Adrenal gland (tissue), 12 donors: ENCODE data around the gene CGNL1. TPM values are rescaled to one million over a fixed set of nuclear protein-coding genes. Genes with fewer than 3 reads are reported as not detected.
A peak's percentile ranks its signal among the peaks of the same experiment; 100 is the strongest.

Source experiments
- DNase-seq, 7 donors: peaks; one replicate each; pipeline ENCODE4 v3.0.0-alpha.2; 2019 to 2020
- H3K27ac ChIP-seq, 5 donors: fragments of 200-600 bp; sonication (generic) in 4 of 5; 1 replicate in 3 of 5; 2 replicates in 2 of 5; pipeline versions ENCODE4 v1.5.1 to v1.8.0; 2016 to 2020; ENCODE audit warnings: mild to moderate bottlenecking in 1 of 5
- H3K27me3 ChIP-seq: fragments of 200-600 bp; 2 replicates; pipeline ENCODE4 v1.8.0; 2021
- H3K36me3 ChIP-seq, 2 donors: fragments of 200-600 bp; replicated peaks in 1 of 2; 1 replicate in 1 of 2; 2 replicates in 1 of 2; pipeline versions ENCODE4 v1.5.1 to v1.8.0; 2018 to 2022
- H3K4me1 ChIP-seq, 2 donors: fragments of 200-600 bp; replicated peaks in 1 of 2; 1 replicate in 1 of 2; 2 replicates in 1 of 2; pipeline versions ENCODE4 v1.5.1 to v1.8.0; 2018 to 2021
- H3K4me3 ChIP-seq, 4 donors: fragments of 200-600 bp; sonication (generic) in 3 of 4; one replicate each; pipeline ENCODE4 v1.5.1; 2016 to 2018
- H3K9me3 ChIP-seq, 3 donors: fragments of 200-600 bp; sonication (generic) in 1 of 3; replicated peaks in 1 of 3; 1 replicate in 2 of 3; 2 replicates in 1 of 3; pipeline versions ENCODE4 v1.5.1 to v1.8.0; 2016 to 2021
- POLR2A ChIP-seq, 2 donors: fragments of 450-650 bp; IDR thresholded peaks; one replicate each; pipeline ENCODE4 v1.6.1; 2017; ENCODE audit warnings: antibody characterized with exemption in 2 of 2, mild to moderate bottlenecking in 2 of 2, moderate library complexity in 1 of 2
- WGBS, 4 donors: extraction: QIAGEN DNeasy Blood & Tissue Kit in 2 of 4; methylation state at CpG; one replicate each; pipeline versions ENCODE4 v1.1.5 to v1.1.7; 2013 to 2017; 5-methylcytosine and 5-hydroxymethylcytosine counted together
- intact Hi-C, 2 donors: fragments of 100-400 bp; cut with DNase I; formaldehyde crosslinking; loops; one replicate each; pipeline versions ENCODE4 v1.14.1 to v1.15.0; 2022 to 2023
- polyA plus RNA-seq, 3 donors: library from polyadenylated mRNA; stranded (reverse); fragments of 200-250 nt in 2 of 3; fragments of 350-450 nt in 1 of 3; fragmentation: Illumina TruSeq in 1 of 3; extraction: RNeasy Lipid Tissue Mini Kit (QIAGEN cat#74804) in 1 of 3; gene quantifications; one replicate each; pipeline ENCODE4 v1.2.3, GENCODE V29; 2013 to 2014
- total RNA-seq, 9 donors: library from RNA; depleted of rRNA in 4 of 9; stranded (reverse); fragments of >200 nt in 4 of 9; fragments of 120-200 nt in 1 of 9; fragmentation: NEBNext Ultra II Directional in 1 of 9; extraction: Animal tissue kit (Norgen Biotek cat#: 25700) in 1 of 9; gene quantifications; one replicate each; pipeline versions ENCODE4 v1.1.0 to v1.2.4, GENCODE V29; 2013 to 2023
- TF ChIP-seq, protein P1 (sequence below), 6 experiments: fragments of 450-650 bp in 4 of 6; fragments of 200-600 bp in 2 of 6; sonication (generic) in 1 of 6; IDR thresholded peaks; 1 replicate in 5 of 6; 2 replicates in 1 of 6; pipeline versions ENCODE4 v1.5.1 to v1.8.0; 2016 to 2021; ENCODE audit warnings: antibody characterized with exemption in 6 of 6, mild to moderate bottlenecking in 2 of 6, moderate library complexity in 1 of 6
- donor health status: healthy with polysubstance abuse.
- donor health status: Bipolar disorder and iron deficiency.
- donor health status: DM: yes; HTN: yes; CAD: no.
- donor health status: DM: no; HTN: no; CAD: no.
- donor health status: DM: no; HTN: no; CAD: no.
- donor health status: DM: yes; HTN: yes; CAD: no.

Gene CGNL1
- total and polyA plus RNA-seq, 12 donors, result 5.2 to 49.5 (median 22.0) TPM

DNA sequence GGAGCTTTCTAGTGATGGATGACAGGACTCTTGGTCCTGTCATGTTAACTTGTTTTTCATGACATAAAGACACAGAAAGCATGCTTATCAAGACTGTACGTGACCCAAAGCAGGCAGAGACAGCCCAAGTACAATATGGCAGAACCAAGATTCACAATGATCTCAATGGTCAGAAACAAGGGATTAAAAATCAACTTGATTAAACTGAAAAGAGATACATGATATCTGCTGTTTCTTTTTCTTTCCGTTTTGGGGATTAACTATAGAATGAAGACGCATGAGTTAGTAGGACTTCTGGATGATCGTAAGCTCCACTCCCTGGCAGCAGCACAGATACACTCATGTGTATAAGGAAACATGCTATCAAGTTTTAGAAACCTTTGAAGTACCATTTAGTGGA is 117.0 kb downstream of the CGNL1 start:
- no peak for DNase-seq
- Histone ChIP-seq H3K9me3 (no peaks in the 10 kb centered on the region), H3K27ac (no peak overlapping the region), H3K4me3 (no peak overlapping the region), H3K36me3 (no peaks in the 10 kb centered on the region), H3K4me1 (peaks cover 10 to 13% of the 10 kb centered on the region in 2 donors), H3K27me3 (no peaks in the 10 kb centered on the region)
- WGBS, 4 donors, result 91 to 99% (median 96%) methylated on average over 4 of the region's 4 CpGs
- intact Hi-C loops, result no loop called here
- TF ChIP-seq, protein P1, sequence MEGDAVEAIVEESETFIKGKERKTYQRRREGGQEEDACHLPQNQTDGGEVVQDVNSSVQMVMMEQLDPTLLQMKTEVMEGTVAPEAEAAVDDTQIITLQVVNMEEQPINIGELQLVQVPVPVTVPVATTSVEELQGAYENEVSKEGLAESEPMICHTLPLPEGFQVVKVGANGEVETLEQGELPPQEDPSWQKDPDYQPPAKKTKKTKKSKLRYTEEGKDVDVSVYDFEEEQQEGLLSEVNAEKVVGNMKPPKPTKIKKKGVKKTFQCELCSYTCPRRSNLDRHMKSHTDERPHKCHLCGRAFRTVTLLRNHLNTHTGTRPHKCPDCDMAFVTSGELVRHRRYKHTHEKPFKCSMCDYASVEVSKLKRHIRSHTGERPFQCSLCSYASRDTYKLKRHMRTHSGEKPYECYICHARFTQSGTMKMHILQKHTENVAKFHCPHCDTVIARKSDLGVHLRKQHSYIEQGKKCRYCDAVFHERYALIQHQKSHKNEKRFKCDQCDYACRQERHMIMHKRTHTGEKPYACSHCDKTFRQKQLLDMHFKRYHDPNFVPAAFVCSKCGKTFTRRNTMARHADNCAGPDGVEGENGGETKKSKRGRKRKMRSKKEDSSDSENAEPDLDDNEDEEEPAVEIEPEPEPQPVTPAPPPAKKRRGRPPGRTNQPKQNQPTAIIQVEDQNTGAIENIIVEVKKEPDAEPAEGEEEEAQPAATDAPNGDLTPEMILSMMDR (IDR thresholded peaks at IDR 0.05), result no peak
- no peak for TF ChIP-seq POLR2A (IDR thresholded peaks at IDR 0.05)

DNA sequence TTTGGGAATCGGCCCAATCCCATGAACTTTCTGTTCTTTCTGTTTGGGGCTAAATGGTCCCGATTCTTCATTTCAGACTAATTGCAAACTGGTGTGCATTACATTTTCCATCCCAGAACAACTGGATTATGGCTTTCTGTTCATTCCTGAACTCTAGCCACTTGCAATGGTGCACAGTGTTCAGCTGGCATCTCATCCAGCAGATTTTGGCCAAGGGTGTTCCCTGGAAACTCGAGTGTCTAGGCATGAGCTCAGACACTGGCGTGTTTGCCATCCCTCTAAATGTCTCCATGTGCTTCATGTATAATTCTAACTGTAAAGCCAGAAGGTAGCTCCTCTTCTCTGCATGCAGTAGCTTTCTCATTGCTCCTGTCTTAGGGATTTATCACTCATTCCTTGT is 118.3 kb downstream of the CGNL1 start:
- Histone ChIP-seq H3K27me3 (no peaks in the 10 kb centered on the region), H3K4me3 (no peak overlapping the region), H3K36me3 (no peaks in the 10 kb centered on the region), H3K4me1 (peaks cover 10 to 13% of the 10 kb centered on the region in 2 donors), H3K27ac (no peak overlapping the region), H3K9me3 (no peaks in the 10 kb centered on the region)
- 77 to 91% (median 90%) methylated on average over 4 of the region's 4 CpGs for WGBS, 4 donors
- no peak for DNase-seq
- intact Hi-C loops, result no loop called here
- TF ChIP-seq, protein P1 (IDR thresholded peaks at IDR 0.05), result no peak
- no peak for TF ChIP-seq POLR2A (IDR thresholded peaks at IDR 0.05)

DNA sequence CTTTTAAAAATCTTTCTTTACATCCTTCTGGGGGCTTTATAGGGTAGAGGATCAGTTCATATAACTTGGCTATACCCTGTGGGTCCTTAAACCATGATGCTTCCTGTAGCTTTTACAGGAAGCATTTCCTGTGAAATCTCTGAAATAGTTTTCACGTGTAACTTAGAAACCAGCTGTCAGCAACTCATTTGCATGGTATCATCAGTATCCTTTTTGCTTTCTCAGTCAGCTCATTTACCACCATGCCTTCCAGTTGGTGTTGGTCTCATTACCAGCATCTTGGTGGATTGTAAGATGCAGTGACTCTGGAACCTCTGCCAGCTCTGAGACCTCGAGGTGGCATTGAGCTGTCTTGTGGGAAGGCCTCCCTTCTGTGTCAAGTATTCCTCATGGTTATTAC is 118.7 kb downstream of the CGNL1 start:
- Histone ChIP-seq H3K36me3 (no peaks in the 10 kb centered on the region), H3K27me3 (no peaks in the 10 kb centered on the region), H3K4me1 (peaks cover 10 to 13% of the 10 kb centered on the region in 2 donors), H3K9me3 (no peaks in the 10 kb centered on the region), H3K27ac (peak overlapping the region in 2 of 5 donors; percentile 12 to 51), H3K4me3 (no peak overlapping the region)
- DNase-seq, result no peak
- intact Hi-C loops, result no loop called here
- WGBS, 4 donors, result 47 to 62% (median 55%) methylated on average over 2 of the region's 2 CpGs
- TF ChIP-seq, protein P1 (IDR thresholded peaks at IDR 0.05), result no peak
- no peak for TF ChIP-seq POLR2A (IDR thresholded peaks at IDR 0.05)

DNA sequence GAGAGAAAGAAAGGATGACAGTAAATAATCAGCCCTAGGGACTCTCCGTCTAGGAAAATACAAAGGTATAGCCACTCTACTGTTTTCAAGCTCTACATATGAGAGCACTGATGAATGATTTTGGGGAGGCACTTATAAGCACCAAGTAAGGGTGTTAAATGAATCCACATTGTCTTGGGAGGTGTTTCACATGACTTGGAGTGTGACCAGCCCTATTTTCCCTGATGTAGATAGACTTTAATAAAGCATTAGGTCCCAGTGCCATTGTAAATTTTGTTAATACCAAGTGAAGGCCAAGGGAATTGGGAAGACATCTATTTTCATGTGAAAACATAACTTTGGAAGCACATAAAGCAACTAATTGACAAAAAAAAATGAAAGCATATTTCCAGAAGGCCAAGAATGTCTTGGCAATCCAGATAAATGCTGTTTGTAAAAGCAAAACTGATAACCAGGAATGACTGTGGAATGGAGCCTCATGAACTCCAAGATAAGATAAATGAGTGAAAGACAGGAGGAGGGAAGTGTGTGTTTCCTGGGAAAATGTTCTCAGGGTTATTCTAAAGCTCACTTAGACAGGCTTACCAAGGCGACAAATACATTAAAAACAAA is 119.4 kb downstream of the CGNL1 start:
- Histone ChIP-seq H3K4me1 (peaks cover 10 to 13% of the 10 kb centered on the region in 2 donors), H3K36me3 (no peaks in the 10 kb centered on the region), H3K27ac (peak overlapping the region in 2 of 5 donors; percentile 12 to 51), H3K9me3 (no peaks in the 10 kb centered on the region), H3K4me3 (no peak overlapping the region), H3K27me3 (no peaks in the 10 kb centered on the region)
- 76 to 86% (median 82%) methylated on average over 2 of the region's 2 CpGs for WGBS, 4 donors
- TF ChIP-seq POLR2A (IDR thresholded peaks at IDR 0.05), result no peak
- TF ChIP-seq, protein P1 (IDR thresholded peaks at IDR 0.05), result no peak
- intact Hi-C loops, result no loop called here
- no peak for DNase-seq
